Spleen (tissue), 7 donors: ENCODE results near the gene TSPAN10.

Source experiments
- POLR2AphosphoS5 ChIP-seq, 3 donors: sonication (generic); formaldehyde crosslinking; IDR thresholded peaks; one replicate each; pipeline ENCODE4 v1.5.1; 2017; ENCODE audit warnings: antibody characterized with exemption in 3 of 3
- TF ChIP-seq, protein P1 (sequence below), 11 experiments: fragments of 200-600 bp in 7 of 11; fragments of 450-650 bp in 4 of 11; sonication (generic) in 4 of 11; IDR thresholded peaks in 8 of 11; conservative IDR thresholded peaks in 3 of 11; 1 replicate in 7 of 11; 2 replicates in 4 of 11; pipeline versions ENCODE4 v1.4.0 to v1.8.0; 2016 to 2021; ENCODE audit warnings: antibody characterized with exemption in 11 of 11, inconsistent platforms in 4 of 11, mild to moderate bottlenecking in 1 of 11
- donor health status: DM: no; HTN: no; CAD: no; lungs with moderate emphysema.
- donor health status: DM: no; HTN: no; CAD: no.
- donor health status: DM: no; HTN: no; CAD: no.

DNA sequence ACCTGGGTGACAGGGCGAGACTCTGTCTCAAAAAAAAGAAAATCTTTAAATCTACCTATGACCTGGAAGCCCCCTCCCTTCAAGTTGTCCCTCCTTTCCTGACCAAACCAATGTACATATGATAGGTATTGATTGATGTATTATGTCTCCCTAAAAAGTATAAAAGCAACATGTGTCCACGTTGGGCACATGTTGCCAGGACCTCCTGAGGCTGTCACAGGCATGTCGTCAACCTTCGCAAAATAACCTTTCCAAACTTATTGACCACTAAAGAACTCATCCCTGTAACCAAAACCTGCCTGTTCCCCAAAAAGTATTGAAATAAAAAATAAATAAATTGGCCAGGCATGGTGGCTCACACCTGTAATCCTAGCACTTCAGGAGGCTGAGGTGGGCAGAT is 25.0 kb downstream of the TSPAN10 start:
- TF ChIP-seq, protein P1, sequence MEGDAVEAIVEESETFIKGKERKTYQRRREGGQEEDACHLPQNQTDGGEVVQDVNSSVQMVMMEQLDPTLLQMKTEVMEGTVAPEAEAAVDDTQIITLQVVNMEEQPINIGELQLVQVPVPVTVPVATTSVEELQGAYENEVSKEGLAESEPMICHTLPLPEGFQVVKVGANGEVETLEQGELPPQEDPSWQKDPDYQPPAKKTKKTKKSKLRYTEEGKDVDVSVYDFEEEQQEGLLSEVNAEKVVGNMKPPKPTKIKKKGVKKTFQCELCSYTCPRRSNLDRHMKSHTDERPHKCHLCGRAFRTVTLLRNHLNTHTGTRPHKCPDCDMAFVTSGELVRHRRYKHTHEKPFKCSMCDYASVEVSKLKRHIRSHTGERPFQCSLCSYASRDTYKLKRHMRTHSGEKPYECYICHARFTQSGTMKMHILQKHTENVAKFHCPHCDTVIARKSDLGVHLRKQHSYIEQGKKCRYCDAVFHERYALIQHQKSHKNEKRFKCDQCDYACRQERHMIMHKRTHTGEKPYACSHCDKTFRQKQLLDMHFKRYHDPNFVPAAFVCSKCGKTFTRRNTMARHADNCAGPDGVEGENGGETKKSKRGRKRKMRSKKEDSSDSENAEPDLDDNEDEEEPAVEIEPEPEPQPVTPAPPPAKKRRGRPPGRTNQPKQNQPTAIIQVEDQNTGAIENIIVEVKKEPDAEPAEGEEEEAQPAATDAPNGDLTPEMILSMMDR (IDR thresholded peaks at IDR 0.05 in 8 of 11, conservative IDR thresholded peaks at IDR 0.05 in 3 of 11), result no peak
- no peak for TF ChIP-seq POLR2AphosphoS5 (IDR thresholded peaks at IDR 0.05)
